ENCODE data around the gene BBS10.

- TF ChIP-seq, protein P1, sequence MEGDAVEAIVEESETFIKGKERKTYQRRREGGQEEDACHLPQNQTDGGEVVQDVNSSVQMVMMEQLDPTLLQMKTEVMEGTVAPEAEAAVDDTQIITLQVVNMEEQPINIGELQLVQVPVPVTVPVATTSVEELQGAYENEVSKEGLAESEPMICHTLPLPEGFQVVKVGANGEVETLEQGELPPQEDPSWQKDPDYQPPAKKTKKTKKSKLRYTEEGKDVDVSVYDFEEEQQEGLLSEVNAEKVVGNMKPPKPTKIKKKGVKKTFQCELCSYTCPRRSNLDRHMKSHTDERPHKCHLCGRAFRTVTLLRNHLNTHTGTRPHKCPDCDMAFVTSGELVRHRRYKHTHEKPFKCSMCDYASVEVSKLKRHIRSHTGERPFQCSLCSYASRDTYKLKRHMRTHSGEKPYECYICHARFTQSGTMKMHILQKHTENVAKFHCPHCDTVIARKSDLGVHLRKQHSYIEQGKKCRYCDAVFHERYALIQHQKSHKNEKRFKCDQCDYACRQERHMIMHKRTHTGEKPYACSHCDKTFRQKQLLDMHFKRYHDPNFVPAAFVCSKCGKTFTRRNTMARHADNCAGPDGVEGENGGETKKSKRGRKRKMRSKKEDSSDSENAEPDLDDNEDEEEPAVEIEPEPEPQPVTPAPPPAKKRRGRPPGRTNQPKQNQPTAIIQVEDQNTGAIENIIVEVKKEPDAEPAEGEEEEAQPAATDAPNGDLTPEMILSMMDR (IDR thresholded peaks at IDR 0.05; ENCODE audit: low read depth, low read length, poor library complexity, severe bottlenecking): no peak
- TF ChIP-seq EZH2phosphoT487 (IDR thresholded peaks at IDR 0.05; ENCODE audit: borderline replicate concordance, low read length): no peak
These were observed 35.8 kb upstream of the BBS10 start for GRCh38 chr12:76383988-76384387.

Measured in DOHH2 (cell line).